SK-N-SH (cell line): ENCODE data around the gene CPAMD8. TPM values are rescaled to one million over a fixed set of nuclear protein-coding genes. Genes with fewer than 3 reads are reported as not detected.

Source experiments
- CTCF ChIA-PET: fragments of 300-600, 350-600 bp; formaldehyde crosslinking; extraction: SDS; loops from one replicate; lab custom pipeline; 2021; lab: Yijun Ruan, JAX
- POLR2A ChIA-PET: fragments of 350-600 bp; sonication (Branson Sonifier 250); formaldehyde crosslinking; extraction: SDS; loops from one replicate; lab custom pipeline; 2020; ENCODE audit warnings: antibody characterized with exemption, inconsistent platforms; lab: Yijun Ruan, JAX
- DNase-seq: peaks from one replicate; pipeline ENCODE4 v3.0.0; 2012
- H2AFZ ChIP-seq: fragments of 200-600 bp; sonication (generic); 2 replicates; pipeline ENCODE4 v1.8.1; 2016; ENCODE audit warnings: antibody characterized with exemption, mild to moderate bottlenecking, low read depth
- H3F3A ChIP-seq: fragments of 200-600 bp; sonication (generic); replicated peaks from 2 replicates; pipeline ENCODE3; 2016; ENCODE audit warnings: antibody characterized with exemption, mild to moderate bottlenecking; ENCODE audit not compliant: insufficient read depth
- H3K27ac ChIP-seq, 2 experiments: fragments of 200-500 bp in 1 of 2; fragments of 200-600 bp in 1 of 2; sonication (Bioruptor generic) in 1 of 2; sonication (generic), shearing (Covaris generic) in 1 of 2; 2 replicates each; pipeline versions ENCODE4 v1.5.1 to v1.6.1; 2014 to 2016; ENCODE audit warnings: low read depth in 2 of 2, inconsistent platforms in 1 of 2, low read length in 1 of 2, mild to moderate bottlenecking in 1 of 2, mixed read lengths in 1 of 2
- H3K27me3 ChIP-seq: fragments of 200-600 bp; sonication (generic), shearing (Covaris generic); 2 replicates; pipeline ENCODE4 v1.6.1; 2016; ENCODE audit warnings: mixed run types; ENCODE audit not compliant: insufficient read depth
- H3K36me3 ChIP-seq, 2 experiments: fragments of 200-500 bp in 1 of 2; fragments of 200-600 bp in 1 of 2; sonication (Bioruptor generic) in 1 of 2; sonication (generic) in 1 of 2; replicated peaks in 1 of 2; 2 replicates each; pipeline versions ENCODE3 to v1.5.1; 2014 to 2016; ENCODE audit warnings: low read length in 1 of 2, mild to moderate bottlenecking in 1 of 2; ENCODE audit not compliant: insufficient read depth in 2 of 2, control insufficient read depth in 1 of 2
- H3K4me1 ChIP-seq, 2 experiments: fragments of 200-500 bp in 1 of 2; fragments of 200-600 bp in 1 of 2; sonication (Bioruptor generic) in 1 of 2; sonication (generic), shearing (Covaris generic) in 1 of 2; 2 replicates each; pipeline versions ENCODE4 v1.5.1 to v1.6.1; 2014 to 2016; ENCODE audit warnings: low read depth in 1 of 2, low read length in 1 of 2, mixed run types in 1 of 2; ENCODE audit not compliant: insufficient read depth in 2 of 2, control insufficient read depth in 1 of 2
- H3K4me2 ChIP-seq: fragments of 200-600 bp; sonication (generic), shearing (Covaris generic); 2 replicates; pipeline ENCODE4 v1.6.1; 2017; ENCODE audit warnings: mixed run types
- H3K4me3 ChIP-seq, 2 experiments: fragments of 200-500 bp in 1 of 2; fragments of 200-600 bp in 1 of 2; sonication (Bioruptor generic) in 1 of 2; sonication (generic), shearing (Covaris generic) in 1 of 2; 2 replicates each; pipeline versions ENCODE4 v1.5.1 to v1.8.1; 2014 to 2016; ENCODE audit warnings: low read depth in 2 of 2, inconsistent platforms in 1 of 2, low read length in 1 of 2, mild to moderate bottlenecking in 1 of 2, mixed read lengths in 1 of 2, moderate library complexity in 1 of 2
- H3K79me2 ChIP-seq: fragments of 200-600 bp; sonication (generic); 2 replicates; pipeline ENCODE4 v1.8.1; 2017; ENCODE audit warnings: mild to moderate bottlenecking; ENCODE audit not compliant: insufficient read depth
- H3K9ac ChIP-seq: fragments of 200-600 bp; sonication (generic); 2 replicates; pipeline ENCODE4 v1.6.1; 2017; ENCODE audit warnings: mixed run types
- H3K9me2 ChIP-seq: fragments of 200-600 bp; sonication (generic); 2 replicates; pipeline ENCODE4 v1.6.1; 2017; ENCODE audit warnings: mixed run types
- H3K9me3 ChIP-seq: fragments of 200-600 bp; sonication (generic); 2 replicates; pipeline ENCODE4 v1.6.1; 2017; ENCODE audit warnings: mixed run types, mild to moderate bottlenecking, moderate library complexity
- H4K20me1 ChIP-seq: fragments of 200-600 bp; sonication (generic); 2 replicates; pipeline ENCODE4 v1.6.1; 2017; ENCODE audit warnings: mild to moderate bottlenecking, mixed run types; ENCODE audit not compliant: insufficient read depth
- CHD2 ChIP-seq: fragments of 150-350 bp; IDR thresholded peaks from 2 replicates; pipeline ENCODE4 v1.6.1; 2018; ENCODE audit warnings: low read length; ENCODE audit not compliant: partially characterized antibody
- ELF1 ChIP-seq: IDR thresholded peaks from 2 replicates; pipeline ENCODE4 v1.4.0; 2012
- EZH2phosphoT487 ChIP-seq: fragments of 200-600 bp; sonication (generic); IDR thresholded peaks from 2 replicates; pipeline ENCODE4 v1.6.1; 2017; ENCODE audit warnings: low read depth, mixed run types, mild to moderate bottlenecking, antibody characterized with exemption, moderate library complexity, borderline replicate concordance
- FOXM1 ChIP-seq: IDR thresholded peaks from 2 replicates; pipeline ENCODE4 v1.4.0; 2012; ENCODE audit warnings: low read depth, mild to moderate bottlenecking
- IRF3 ChIP-seq: fragments of 150-350 bp; IDR thresholded peaks from 2 replicates; pipeline ENCODE4 v1.6.1; 2016; ENCODE audit warnings: mild to moderate bottlenecking, low read depth, low read length
- JUND ChIP-seq: IDR thresholded peaks from 2 replicates; pipeline ENCODE4 v1.4.0; 2012
- NFIC ChIP-seq: IDR thresholded peaks from 2 replicates; pipeline ENCODE4 v1.4.0; 2012; ENCODE audit warnings: borderline replicate concordance
- NRF1 ChIP-seq: IDR thresholded peaks from 2 replicates; pipeline ENCODE4 v1.6.1; 2012; ENCODE audit warnings: low read depth, mild to moderate bottlenecking, low read length
- POLR2AphosphoS5 ChIP-seq: IDR thresholded peaks from 2 replicates; pipeline ENCODE4 v1.6.1; 2012; ENCODE audit warnings: low read depth, low read length
- RAD21 ChIP-seq: IDR thresholded peaks from 2 replicates; pipeline ENCODE4 v1.6.1; 2012; ENCODE audit warnings: mild to moderate bottlenecking, low read length
- RCOR1 ChIP-seq: fragments of 150-350 bp; IDR thresholded peaks from 2 replicates; pipeline ENCODE4 v1.6.1; 2017; ENCODE audit warnings: antibody characterized with exemption, low read length
- TAF1 ChIP-seq: IDR thresholded peaks from 2 replicates; pipeline ENCODE4 v1.6.1; 2012; ENCODE audit warnings: low read depth, mild to moderate bottlenecking, low read length, moderate library complexity, borderline replicate concordance
- TEAD4 ChIP-seq: IDR thresholded peaks from 2 replicates; pipeline ENCODE4 v1.4.0; 2012; ENCODE audit warnings: mild to moderate bottlenecking, borderline replicate concordance; ENCODE audit not compliant: insufficient read depth
- YY1 ChIP-seq: IDR thresholded peaks from 2 replicates; pipeline ENCODE4 v1.4.0; 2012; ENCODE audit warnings: low read depth, mild to moderate bottlenecking
- ZBTB33 ChIP-seq: IDR thresholded peaks from 2 replicates; pipeline ENCODE4 v1.4.0; 2012; ENCODE audit warnings: low read depth, borderline replicate concordance
- WGBS: methylation state at CpG from one replicate; pipeline ENCODE4 v1.1.6; 2017; ENCODE audit warnings: low lambda C conversion rate; 5-methylcytosine and 5-hydroxymethylcytosine counted together
- polyA plus RNA-seq, 3 experiments: library from polyadenylated mRNA; depleted of rRNA; stranded (reverse); fragments of >200 nt; gene quantifications; 2 replicates each; pipeline ENCODE4 v1.2.3, GENCODE V29; 2012
- TF ChIP-seq, protein P1 (sequence below): IDR thresholded peaks from 2 replicates; pipeline ENCODE4 v1.6.1; 2012; ENCODE audit warnings: mild to moderate bottlenecking, low read depth, low read length, moderate library complexity
- TF ChIP-seq, protein P2 (sequence below): IDR thresholded peaks from 2 replicates; pipeline ENCODE4 v1.4.0; 2012; ENCODE audit warnings: low read depth
- TF ChIP-seq, protein P3 (sequence below): fragments of 200-600 bp; sonication (generic); IDR thresholded peaks from 2 replicates; pipeline ENCODE4 v1.6.1; 2017; ENCODE audit warnings: antibody characterized with exemption, mild to moderate bottlenecking, moderate library complexity
- TF ChIP-seq, protein P4 (sequence below): IDR thresholded peaks from 2 replicates; pipeline ENCODE4; 2012

The CPAMD8 gene
- polyA plus RNA-seq, 1 of the 3 experiments (the other 2 are of a cell fraction): 1.2 TPM

- Histone ChIP-seq H3K27ac (no peak overlapping the region), H3F3A (no peaks in the 10 kb centered on the region), H3K9me2 (no peaks in the 10 kb centered on the region), H3K4me2 (no peak overlapping the region), H3K4me1 (no peaks in the 10 kb centered on the region), H3K79me2 (no peaks in the 10 kb centered on the region), H2AFZ (no peak overlapping the region), H3K27me3 (no peaks in the 10 kb centered on the region), H3K36me3 (peaks cover 19 to 42% of the 10 kb centered on the region in 2 experiments), H4K20me1 (no peaks in the 10 kb centered on the region), H3K9ac (no peak overlapping the region), H3K4me3 (no peak overlapping the region), H3K9me3 (no peaks in the 10 kb centered on the region)
- TF ChIP-seq POLR2AphosphoS5 (no peak), ZBTB33 (no peak), ELF1 (no peak), YY1 (no peak), EZH2phosphoT487 (no peak), RCOR1 (no peak), TAF1 (no peak), IRF3 (no peak), FOXM1 (no peak), TEAD4 (no peak), NFIC (no peak), NRF1 (no peak), CHD2 (no peak), JUND (no peak), RAD21 (no peak)
- TF ChIP-seq, protein P1, sequence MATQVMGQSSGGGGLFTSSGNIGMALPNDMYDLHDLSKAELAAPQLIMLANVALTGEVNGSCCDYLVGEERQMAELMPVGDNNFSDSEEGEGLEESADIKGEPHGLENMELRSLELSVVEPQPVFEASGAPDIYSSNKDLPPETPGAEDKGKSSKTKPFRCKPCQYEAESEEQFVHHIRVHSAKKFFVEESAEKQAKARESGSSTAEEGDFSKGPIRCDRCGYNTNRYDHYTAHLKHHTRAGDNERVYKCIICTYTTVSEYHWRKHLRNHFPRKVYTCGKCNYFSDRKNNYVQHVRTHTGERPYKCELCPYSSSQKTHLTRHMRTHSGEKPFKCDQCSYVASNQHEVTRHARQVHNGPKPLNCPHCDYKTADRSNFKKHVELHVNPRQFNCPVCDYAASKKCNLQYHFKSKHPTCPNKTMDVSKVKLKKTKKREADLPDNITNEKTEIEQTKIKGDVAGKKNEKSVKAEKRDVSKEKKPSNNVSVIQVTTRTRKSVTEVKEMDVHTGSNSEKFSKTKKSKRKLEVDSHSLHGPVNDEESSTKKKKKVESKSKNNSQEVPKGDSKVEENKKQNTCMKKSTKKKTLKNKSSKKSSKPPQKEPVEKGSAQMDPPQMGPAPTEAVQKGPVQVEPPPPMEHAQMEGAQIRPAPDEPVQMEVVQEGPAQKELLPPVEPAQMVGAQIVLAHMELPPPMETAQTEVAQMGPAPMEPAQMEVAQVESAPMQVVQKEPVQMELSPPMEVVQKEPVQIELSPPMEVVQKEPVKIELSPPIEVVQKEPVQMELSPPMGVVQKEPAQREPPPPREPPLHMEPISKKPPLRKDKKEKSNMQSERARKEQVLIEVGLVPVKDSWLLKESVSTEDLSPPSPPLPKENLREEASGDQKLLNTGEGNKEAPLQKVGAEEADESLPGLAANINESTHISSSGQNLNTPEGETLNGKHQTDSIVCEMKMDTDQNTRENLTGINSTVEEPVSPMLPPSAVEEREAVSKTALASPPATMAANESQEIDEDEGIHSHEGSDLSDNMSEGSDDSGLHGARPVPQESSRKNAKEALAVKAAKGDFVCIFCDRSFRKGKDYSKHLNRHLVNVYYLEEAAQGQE: no peak
- TF ChIP-seq, protein P2, sequence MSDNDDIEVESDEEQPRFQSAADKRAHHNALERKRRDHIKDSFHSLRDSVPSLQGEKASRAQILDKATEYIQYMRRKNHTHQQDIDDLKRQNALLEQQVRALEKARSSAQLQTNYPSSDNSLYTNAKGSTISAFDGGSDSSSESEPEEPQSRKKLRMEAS: no peak
- TF ChIP-seq, protein P3, sequence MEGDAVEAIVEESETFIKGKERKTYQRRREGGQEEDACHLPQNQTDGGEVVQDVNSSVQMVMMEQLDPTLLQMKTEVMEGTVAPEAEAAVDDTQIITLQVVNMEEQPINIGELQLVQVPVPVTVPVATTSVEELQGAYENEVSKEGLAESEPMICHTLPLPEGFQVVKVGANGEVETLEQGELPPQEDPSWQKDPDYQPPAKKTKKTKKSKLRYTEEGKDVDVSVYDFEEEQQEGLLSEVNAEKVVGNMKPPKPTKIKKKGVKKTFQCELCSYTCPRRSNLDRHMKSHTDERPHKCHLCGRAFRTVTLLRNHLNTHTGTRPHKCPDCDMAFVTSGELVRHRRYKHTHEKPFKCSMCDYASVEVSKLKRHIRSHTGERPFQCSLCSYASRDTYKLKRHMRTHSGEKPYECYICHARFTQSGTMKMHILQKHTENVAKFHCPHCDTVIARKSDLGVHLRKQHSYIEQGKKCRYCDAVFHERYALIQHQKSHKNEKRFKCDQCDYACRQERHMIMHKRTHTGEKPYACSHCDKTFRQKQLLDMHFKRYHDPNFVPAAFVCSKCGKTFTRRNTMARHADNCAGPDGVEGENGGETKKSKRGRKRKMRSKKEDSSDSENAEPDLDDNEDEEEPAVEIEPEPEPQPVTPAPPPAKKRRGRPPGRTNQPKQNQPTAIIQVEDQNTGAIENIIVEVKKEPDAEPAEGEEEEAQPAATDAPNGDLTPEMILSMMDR: no peak
- TF ChIP-seq, protein P4, sequence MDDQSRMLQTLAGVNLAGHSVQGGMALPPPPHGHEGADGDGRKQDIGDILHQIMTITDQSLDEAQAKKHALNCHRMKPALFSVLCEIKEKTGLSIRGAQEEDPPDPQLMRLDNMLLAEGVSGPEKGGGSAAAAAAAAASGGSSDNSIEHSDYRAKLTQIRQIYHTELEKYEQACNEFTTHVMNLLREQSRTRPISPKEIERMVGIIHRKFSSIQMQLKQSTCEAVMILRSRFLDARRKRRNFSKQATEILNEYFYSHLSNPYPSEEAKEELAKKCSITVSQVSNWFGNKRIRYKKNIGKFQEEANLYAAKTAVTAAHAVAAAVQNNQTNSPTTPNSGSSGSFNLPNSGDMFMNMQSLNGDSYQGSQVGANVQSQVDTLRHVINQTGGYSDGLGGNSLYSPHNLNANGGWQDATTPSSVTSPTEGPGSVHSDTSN: no peak
- 97% methylated on average over 13 of the region's 15 CpGs for WGBS
- ChIA-PET POLR2A (no interaction called here), CTCF (interaction anchor here (1.1 kb wide), 1 partner anchor 285 kb away, joined by 5 read pairs; no protein-coding TSS in a partner anchor)
- no peak for DNase-seq
Observed at GRCh38 chr19:17055636-17056035, 29.0 kb upstream of the CPAMD8 start.
